Spleen (tissue), 7 donors: ENCODE data around the gene BTG2.
A peak's percentile ranks its signal among the peaks of the same experiment; 100 is the strongest.

ENCODE experiments used
- POLR2A ChIP-seq, 3 donors: fragments of 450-650 bp; IDR thresholded peaks; one replicate each; pipeline ENCODE4 v1.5.1; 2017; ENCODE audit warnings: antibody characterized with exemption in 3 of 3, mild to moderate bottlenecking in 1 of 3
- POLR2AphosphoS5 ChIP-seq, 3 donors: sonication (generic); formaldehyde crosslinking; IDR thresholded peaks; one replicate each; pipeline ENCODE4 v1.5.1; 2017; ENCODE audit warnings: antibody characterized with exemption in 3 of 3
- TF ChIP-seq, protein P1 (sequence below), 11 experiments: fragments of 200-600 bp in 7 of 11; fragments of 450-650 bp in 4 of 11; sonication (generic) in 4 of 11; IDR thresholded peaks in 8 of 11; conservative IDR thresholded peaks in 3 of 11; 1 replicate in 7 of 11; 2 replicates in 4 of 11; pipeline versions ENCODE4 v1.4.0 to v1.8.0; 2016 to 2021; ENCODE audit warnings: antibody characterized with exemption in 11 of 11, inconsistent platforms in 4 of 11, mild to moderate bottlenecking in 1 of 11
- donor health status: DM: no; HTN: no; CAD: no; lungs with moderate emphysema.
- donor health status: DM: no; HTN: no; CAD: no.
- donor health status: DM: no; HTN: no; CAD: no.

DNA sequence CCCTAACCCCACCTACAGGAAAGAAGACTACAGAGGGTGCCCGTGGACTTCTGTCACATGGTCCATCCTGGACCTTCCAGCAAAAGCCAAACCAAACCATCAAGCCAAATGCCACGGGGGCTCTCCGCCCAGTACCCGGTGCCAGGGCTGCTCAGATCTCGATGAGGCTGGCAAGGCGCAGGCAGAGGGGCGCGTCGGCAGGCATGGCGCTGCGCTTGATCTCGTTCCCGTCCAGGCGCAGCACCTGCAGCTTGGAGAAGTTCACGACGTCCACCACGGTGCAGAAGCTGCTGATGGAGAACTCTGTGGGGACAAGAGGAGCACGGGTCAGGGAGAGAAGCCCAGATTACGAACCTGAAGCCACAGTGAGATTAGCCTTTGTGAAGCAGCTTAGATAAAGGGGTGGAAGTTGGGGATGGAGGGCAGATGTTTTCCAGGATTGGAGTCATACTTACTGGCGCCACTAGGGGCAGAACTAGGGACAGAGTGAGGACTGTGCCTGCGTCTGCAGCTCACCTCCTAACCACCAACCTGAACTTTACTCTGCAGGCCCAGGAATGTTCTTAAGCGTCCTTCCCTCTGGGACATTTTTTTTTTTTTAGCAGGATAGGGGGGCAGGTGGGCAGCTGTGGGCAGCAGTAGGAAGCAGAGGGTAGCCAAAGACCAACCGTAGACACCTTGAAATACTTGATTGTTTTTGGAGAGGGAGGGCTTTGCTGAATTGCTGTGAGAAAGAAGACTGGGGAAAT is 37.0 kb downstream of the BTG2 start:
- TF ChIP-seq POLR2AphosphoS5 (IDR thresholded peaks at IDR 0.05) (no peak), POLR2A (IDR thresholded peaks at IDR 0.05) (no peak)
- TF ChIP-seq, protein P1, sequence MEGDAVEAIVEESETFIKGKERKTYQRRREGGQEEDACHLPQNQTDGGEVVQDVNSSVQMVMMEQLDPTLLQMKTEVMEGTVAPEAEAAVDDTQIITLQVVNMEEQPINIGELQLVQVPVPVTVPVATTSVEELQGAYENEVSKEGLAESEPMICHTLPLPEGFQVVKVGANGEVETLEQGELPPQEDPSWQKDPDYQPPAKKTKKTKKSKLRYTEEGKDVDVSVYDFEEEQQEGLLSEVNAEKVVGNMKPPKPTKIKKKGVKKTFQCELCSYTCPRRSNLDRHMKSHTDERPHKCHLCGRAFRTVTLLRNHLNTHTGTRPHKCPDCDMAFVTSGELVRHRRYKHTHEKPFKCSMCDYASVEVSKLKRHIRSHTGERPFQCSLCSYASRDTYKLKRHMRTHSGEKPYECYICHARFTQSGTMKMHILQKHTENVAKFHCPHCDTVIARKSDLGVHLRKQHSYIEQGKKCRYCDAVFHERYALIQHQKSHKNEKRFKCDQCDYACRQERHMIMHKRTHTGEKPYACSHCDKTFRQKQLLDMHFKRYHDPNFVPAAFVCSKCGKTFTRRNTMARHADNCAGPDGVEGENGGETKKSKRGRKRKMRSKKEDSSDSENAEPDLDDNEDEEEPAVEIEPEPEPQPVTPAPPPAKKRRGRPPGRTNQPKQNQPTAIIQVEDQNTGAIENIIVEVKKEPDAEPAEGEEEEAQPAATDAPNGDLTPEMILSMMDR (IDR thresholded peaks at IDR 0.05 in 8 of 11, conservative IDR thresholded peaks at IDR 0.05 in 3 of 11): peak; percentile 46 to 78 (median 69)
